Stimulated activated CD4-positive, alpha-beta T cell treated with anti-CD3 and anti-CD28 coated beads, Interleukin-15, amount 100 ng/mL, for 1 hour (primary cell): ENCODE results near the gene CTTNBP2NL.

ENCODE experiments used
- DNase-seq, 2 donors: peaks; one replicate each; pipeline ENCODE4 v3.0.0-alpha.2; 2020; ENCODE audit warnings: low read depth in 1 of 2, low spot score in 1 of 2

The CTTNBP2NL gene

DNA sequence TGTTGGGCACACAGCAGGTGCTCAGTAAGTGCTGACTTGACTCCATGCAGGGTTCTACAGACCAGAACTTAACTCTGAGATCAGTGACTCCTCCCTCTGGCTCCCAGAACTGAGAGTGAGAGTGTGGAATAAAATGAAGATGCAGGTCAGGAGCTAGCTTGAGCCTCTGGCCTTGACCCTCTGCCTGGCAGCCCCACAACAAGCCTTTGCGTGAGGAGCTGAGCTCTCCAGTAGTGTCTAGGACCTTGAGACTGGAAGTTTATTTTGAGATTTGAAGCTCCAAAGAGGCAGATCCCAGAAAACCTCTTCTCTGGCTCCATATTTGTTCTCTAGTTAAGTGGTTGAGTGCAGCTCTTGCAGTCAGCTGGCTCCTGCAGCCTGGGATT, 109.4 kb downstream of the CTTNBP2NL start:
- DNase-seq = no peak

DNA sequence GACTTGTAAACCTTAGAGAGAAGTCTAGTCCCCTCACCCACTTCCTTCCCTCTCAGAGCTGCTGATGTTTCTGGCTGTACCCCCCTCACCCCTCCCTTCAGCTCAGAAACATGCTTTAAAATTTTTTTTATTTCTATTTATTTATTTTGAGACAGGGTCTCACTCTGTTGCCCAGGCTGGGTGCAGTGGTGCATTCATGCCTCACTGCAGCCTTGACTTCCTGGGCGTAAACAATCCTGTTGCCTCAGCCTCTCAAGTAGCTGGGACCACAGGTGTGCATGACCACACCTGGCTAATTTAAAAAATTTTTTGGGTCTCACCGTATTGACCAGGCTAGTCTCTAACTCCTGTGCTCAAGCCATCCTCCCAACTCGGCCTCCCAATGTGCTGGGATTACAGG, 109.9 kb downstream of the CTTNBP2NL start:
- no peak for DNase-seq

DNA sequence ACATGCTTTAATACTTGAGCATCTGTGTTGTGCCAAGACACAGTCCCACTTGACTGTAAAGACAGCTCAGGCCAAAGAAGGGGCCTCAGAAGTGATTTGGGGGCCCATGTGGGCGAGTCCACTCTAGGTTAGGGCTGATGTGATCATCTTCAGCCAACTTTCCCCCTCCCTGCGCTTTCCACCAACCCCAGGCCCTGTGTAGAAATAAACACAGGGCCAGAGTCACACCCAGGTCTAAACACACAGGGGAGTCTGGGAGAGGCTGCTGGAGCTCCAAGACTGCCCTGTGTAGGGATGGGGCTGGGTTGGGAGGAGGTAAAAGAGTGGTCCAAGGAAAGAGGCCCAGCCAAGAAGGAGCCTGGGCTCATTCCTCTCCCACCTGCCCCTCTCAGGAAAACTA, 110.3 kb downstream of the CTTNBP2NL start:
- no peak for DNase-seq

DNA sequence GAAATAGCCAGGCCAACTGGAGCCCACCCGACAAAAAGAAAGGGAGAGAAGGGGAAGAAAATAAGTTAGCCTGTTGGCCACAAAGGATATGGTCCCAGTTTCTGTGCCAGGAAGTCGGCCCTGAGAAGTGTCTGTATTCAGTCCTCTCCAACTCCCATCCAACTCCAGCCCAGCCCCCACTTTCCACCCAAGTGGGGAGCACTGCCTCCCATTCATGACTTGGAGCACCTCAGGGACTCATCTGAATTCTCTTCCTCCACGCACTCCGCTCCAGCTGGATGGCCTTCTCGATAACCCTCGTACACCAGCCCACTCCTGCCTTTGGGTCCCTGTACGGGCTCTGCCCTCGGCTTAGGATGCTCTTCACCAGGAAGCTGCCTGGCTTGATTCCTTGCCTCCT, 110.7 kb downstream of the CTTNBP2NL start:
- no peak for DNase-seq

DNA sequence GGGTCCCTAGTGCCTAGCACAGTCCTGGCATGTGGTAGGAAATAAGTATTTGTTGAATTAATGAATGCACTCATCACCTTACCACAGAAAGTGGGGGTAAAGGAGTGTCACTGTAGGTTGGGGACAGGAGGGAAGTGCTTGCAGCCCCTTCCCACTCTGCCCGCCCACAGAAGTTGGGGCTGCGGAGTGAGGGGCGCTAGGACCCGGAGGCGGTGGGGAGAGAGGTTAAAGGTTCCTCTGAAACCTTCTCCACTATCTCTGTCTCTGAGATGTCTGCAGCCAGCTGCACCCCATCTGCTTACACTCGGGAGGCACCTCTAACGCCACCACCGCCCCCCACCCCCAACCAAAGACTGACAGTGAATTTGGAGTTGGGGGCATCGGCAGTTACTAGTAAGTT, 111.3 kb downstream of the CTTNBP2NL start:
- no peak for DNase-seq

DNA sequence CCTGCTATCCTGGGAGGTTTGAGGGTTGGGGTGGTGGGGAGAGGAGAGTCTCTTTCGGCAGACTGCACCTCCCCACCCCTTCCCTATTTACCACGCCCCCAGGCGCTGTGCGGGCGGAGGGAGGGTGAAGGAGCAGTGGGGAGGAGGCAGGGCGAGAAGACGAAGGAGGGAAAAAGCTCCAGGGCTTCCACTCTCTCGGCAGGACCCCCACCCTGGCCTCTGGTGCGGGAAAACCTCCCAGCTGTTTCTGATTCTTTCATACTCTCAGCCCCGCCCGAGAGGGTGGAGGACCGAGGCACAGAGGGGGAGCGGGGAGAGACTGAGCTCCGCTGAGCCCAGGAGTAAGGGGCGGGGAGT, 111.9 kb downstream of the CTTNBP2NL start:
- no peak for DNase-seq

DNA sequence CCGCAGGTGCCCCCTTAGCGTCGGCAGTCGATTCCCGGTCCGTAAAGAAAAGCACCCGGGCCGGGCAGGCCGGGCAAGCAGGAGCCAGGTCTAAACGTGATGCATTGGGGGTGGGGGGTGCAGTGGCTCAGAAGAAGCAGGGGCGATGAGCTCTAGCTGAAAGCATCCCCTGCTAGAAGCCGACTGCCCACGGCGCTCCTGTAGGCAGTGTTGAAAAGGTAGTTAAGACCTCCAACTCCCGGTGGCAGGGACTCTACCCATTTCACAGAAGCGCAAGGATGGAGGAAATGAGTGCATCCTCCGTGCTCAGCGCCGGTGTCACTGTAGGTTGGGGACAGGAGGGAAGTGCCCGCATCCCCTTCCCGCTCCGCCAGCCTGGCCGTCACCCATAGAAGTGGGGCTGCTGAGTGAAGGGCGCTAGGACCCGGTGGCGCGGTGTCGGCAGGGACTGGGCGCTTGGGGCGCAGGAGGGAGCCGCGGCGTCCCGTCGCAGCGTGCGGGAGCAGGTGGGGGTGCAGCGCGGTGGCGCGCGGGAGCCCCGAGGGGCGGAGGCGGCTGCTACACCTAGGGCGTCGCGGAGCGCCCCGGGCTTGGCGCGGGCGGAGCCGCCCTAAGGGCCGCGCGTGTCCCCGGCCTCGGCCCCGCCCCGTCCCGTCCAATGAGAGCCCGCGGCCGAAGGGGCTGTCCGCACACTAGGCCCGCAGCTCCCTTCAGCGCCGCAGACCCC, 112.4 kb downstream of the CTTNBP2NL start, which contains the start of gene WNT2B:
TSS of gene WNT2B (plus strand) at position 688 of the 727 bp plus-strand sequence. CDS start 298 bp downstream, outside the sequence.
- DNase-seq = peak in 1 of 2 donors; percentile 37

DNA sequence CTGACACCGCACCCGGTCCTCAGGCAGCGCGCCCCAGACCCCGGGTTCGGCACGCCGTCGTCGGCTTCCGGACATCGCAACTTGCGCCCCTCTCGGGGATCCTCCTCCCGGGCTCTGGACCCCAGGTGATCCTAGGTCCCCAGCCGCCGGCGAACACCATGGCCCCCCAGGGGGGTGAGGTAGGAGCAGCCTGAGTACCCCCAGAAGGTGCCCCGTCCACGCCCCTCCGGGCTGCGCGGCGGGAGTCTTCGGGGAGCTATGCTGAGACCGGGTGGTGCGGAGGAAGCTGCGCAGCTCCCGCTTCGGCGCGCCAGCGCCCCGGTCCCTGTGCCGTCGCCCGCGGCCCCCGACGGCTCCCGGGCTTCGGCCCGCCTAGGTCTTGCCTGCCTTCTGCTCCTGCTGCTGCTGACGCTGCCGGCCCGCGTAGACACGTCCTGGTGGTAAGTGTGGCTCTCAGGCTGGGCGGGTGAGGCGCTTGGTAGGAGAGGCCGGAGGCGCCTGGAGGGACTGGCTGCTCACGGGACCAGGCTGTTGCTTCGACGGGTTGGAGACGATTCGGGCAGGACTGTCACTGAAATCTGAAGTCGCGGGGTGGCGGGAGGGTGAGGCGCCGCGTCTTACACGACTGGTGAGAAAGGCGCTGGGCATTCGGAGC, 113.1 kb downstream of the CTTNBP2NL start:
- DNase-seq = no peak

DNA sequence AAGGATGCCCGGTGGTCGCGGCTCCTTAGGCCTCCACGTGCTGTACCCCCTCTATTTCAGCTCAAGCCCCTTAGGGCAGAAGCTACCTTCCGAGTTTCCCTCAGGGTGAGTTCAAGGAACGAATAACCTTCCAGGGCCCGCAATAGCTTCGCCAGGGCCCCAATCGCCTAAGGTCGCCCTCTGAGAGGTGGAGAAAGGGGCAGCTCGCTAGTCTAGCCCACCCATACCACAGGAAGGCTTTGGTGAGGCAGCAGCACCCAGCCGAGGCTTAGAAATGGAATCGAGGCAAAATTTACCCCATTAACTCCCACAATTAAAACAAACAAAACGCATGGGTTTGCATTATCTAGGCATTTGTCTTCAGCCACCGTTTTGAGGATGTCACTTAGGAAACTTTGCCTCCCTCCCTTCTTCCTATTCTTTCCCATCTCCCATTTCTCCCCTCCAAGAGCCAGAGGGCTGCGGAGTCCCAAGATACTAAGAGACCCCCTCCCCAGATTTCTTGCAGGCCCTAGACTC, 113.7 kb downstream of the CTTNBP2NL start:
- DNase-seq = no peak

DNA sequence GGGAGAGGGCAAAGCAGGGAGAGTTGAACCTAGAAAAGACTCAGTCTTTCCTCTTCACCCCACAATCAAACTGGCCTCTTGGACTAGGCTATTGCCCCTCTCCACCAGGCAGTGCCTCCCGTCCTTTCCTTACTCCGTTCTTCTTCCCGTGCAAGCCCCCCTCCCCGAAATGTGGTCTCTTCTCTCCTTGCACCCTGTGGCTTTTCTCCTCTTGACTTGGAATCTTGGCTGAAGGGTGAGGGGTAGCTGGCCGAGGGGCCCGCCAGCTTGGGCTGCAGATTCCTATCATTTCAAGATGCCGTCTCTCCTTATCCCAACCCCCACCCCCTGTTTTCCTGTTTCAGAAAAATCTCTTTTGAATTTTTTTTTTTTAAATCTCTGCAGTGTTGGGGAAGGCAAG, 114.3 kb downstream of the CTTNBP2NL start:
- DNase-seq = no peak
